K562 (cell line): ENCODE results near the gene SLC38A8.

Source experiments
- ARID1B ChIP-seq: fragments of 450-650 bp; IDR thresholded peaks from 2 replicates; pipeline ENCODE4 v1.6.1; 2016; ENCODE audit warnings: antibody characterized with exemption, mild to moderate bottlenecking, inconsistent platforms
- CHCHD3 ChIP-seq: fragments of 250-450 bp; sonication (Bioruptor Pico); IDR thresholded peaks from 2 replicates; pipeline ENCODE4 v2.1.2; 2022; ENCODE audit warnings: mild to moderate bottlenecking
- EZH2 ChIP-seq: IDR thresholded peaks from 2 replicates; pipeline ENCODE4 v1.6.1; 2012; ENCODE audit warnings: low read depth, mild to moderate bottlenecking, inconsistent platforms, low read length, borderline replicate concordance
- FOXJ2 ChIP-seq: fragments of 200-800 bp; sonication (Bioruptor generic); IDR thresholded peaks from 2 replicates; pipeline ENCODE4 v1.6.1; 2016; ENCODE audit warnings: missing genetic modification characterization, missing compliant biosample characterization
- MTA3 ChIP-seq: fragments of 450-650 bp; formaldehyde crosslinking; IDR thresholded peaks from 2 replicates; pipeline ENCODE4 v1.6.1; 2017; ENCODE audit warnings: mild to moderate bottlenecking, borderline replicate concordance
- PHF8 ChIP-seq: fragments of 200-600 bp; sonication (generic); IDR thresholded peaks from 2 replicates; pipeline ENCODE4 v1.6.1; 2012; ENCODE audit warnings: mixed run types, mild to moderate bottlenecking, inconsistent platforms, low read length, moderate library complexity, borderline replicate concordance
- PML ChIP-seq: IDR thresholded peaks from 2 replicates; pipeline ENCODE4 v1.6.1; 2012; ENCODE audit warnings: low read length, inconsistent platforms
- RCOR1 ChIP-seq, 2 experiments: IDR thresholded peaks; 2 replicates each; pipeline ENCODE4 v1.6.1; 2012; ENCODE audit warnings: low read depth in 2 of 2, low read length in 2 of 2, borderline replicate concordance in 1 of 2, improper control_type of control experiment in 1 of 2
- SETDB1 ChIP-seq: IDR thresholded peaks from one replicate; pipeline ENCODE4 v1.6.1; 2012; ENCODE audit warnings: low read length, control low read depth, inconsistent platforms
- ZFX ChIP-seq: sonication (generic); formaldehyde crosslinking; IDR thresholded peaks from 2 replicates; pipeline ENCODE4 v1.8.0; 2022; ENCODE audit warnings: mild to moderate bottlenecking, missing genetic modification reagents, moderate library complexity
- ZNF436 ChIP-seq: fragments of 250-450, 450-650 bp; sonication (Bioruptor Pico); formaldehyde crosslinking; IDR thresholded peaks from 2 replicates; pipeline ENCODE4 v1.7.0; 2020; ENCODE audit warnings: mild to moderate bottlenecking
- ZNF785 ChIP-seq: fragments of 250-450 bp; sonication (Bioruptor Pico); IDR thresholded peaks from 2 replicates; pipeline ENCODE4 v1.4.0; 2020; ENCODE audit warnings: mild to moderate bottlenecking
- TF ChIP-seq, protein P1 (sequence below), 2 experiments: fragments of 450-650 bp in 1 of 2; sonication (generic) in 1 of 2; formaldehyde crosslinking in 1 of 2; IDR thresholded peaks in 1 of 2; conservative IDR thresholded peaks in 1 of 2; 2 replicates each; pipeline versions ENCODE4 v1.6.1 to v1.8.1; 2016 to 2023; ENCODE audit warnings: mild to moderate bottlenecking in 2 of 2, moderate library complexity in 2 of 2, inconsistent platforms in 1 of 2, missing genetic modification reagents in 1 of 2
- TF ChIP-seq, protein P2 (sequence below), 3 experiments: IDR thresholded peaks in 2 of 3; conservative IDR thresholded peaks in 1 of 3; 2 replicates each; pipeline ENCODE4 v1.5.1; 2011 to 2012; ENCODE audit warnings: low read length in 3 of 3, mild to moderate bottlenecking in 3 of 3, control low read depth in 2 of 3, improper control_type of control experiment in 1 of 3, inconsistent platforms in 1 of 3, low read depth in 1 of 3, mixed read lengths in 1 of 3, moderate library complexity in 1 of 3; ENCODE audit not compliant: insufficient read depth in 2 of 3

DNA sequence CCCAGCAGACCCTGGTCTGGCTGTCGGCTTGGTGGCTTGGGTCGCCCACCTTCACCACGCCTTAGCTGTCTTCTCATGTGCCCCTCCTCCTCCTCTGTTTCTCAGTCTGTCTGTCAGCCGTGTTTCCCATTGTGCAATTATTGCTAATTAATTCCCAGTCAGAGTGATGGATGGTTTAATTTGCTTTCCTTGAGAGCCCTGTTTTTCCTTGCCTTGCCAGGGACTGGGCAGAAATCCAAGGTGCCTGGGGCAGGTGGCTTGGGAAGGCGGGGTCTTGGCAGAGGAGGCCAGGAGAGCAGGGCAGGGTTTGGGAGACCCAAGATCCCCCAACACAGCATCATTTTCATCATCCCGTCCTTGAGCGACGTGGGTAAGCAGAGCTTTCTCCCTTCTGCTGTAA lies 53.3 kb downstream of the SLC38A8 start:
- TF ChIP-seq ZFX (CRISPR knock-in tag) = no peak
- TF ChIP-seq, protein P1, sequence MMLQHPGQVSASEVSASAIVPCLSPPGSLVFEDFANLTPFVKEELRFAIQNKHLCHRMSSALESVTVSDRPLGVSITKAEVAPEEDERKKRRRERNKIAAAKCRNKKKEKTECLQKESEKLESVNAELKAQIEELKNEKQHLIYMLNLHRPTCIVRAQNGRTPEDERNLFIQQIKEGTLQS (IDR thresholded peaks at IDR 0.05) = no peak
- TF ChIP-seq, protein P1 (CRISPR knock-in tag; conservative IDR thresholded peaks at IDR 0.05) = no peak
- TF ChIP-seq PHF8 = no peak
- TF ChIP-seq PML = no peak
- TF ChIP-seq FOXJ2 = no peak
- no peak for TF ChIP-seq ZNF436 (CRISPR knock-in tag)
- TF ChIP-seq ARID1B = no peak
- no peak for TF ChIP-seq ZNF785 (CRISPR knock-in tag)
- no peak for TF ChIP-seq SETDB1
- no peak for TF ChIP-seq CHCHD3 (CRISPR knock-in tag)
- no peak for TF ChIP-seq MTA3
- no peak for TF ChIP-seq RCOR1 (IDR thresholded peaks at IDR 0.05; ENCODE audit: borderline replicate concordance in 1 of 2, low read depth in 2 of 2, low read length in 2 of 2)
- no peak for TF ChIP-seq EZH2
- TF ChIP-seq, protein P2, sequence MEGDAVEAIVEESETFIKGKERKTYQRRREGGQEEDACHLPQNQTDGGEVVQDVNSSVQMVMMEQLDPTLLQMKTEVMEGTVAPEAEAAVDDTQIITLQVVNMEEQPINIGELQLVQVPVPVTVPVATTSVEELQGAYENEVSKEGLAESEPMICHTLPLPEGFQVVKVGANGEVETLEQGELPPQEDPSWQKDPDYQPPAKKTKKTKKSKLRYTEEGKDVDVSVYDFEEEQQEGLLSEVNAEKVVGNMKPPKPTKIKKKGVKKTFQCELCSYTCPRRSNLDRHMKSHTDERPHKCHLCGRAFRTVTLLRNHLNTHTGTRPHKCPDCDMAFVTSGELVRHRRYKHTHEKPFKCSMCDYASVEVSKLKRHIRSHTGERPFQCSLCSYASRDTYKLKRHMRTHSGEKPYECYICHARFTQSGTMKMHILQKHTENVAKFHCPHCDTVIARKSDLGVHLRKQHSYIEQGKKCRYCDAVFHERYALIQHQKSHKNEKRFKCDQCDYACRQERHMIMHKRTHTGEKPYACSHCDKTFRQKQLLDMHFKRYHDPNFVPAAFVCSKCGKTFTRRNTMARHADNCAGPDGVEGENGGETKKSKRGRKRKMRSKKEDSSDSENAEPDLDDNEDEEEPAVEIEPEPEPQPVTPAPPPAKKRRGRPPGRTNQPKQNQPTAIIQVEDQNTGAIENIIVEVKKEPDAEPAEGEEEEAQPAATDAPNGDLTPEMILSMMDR (IDR thresholded peaks at IDR 0.05 in 2 of 3, conservative IDR thresholded peaks at IDR 0.05 in 1 of 3; ENCODE audit: insufficient read depth in 2 of 3, low read depth in 1 of 3, low read length in 3 of 3) = no peak
